Subcutaneous abdominal adipose tissue (tissue), 5 donors: ENCODE measurements around the gene ANGPTL2.
"Not testable (repeated sequence)": the region's sequence is repeated elsewhere in the genome, so short reads cannot be mapped to it uniquely, and the experiment has no call there.

ENCODE experiments used
- H3K27ac ChIP-seq: one replicate; pipeline ENCODE4 v1.7.0; 2013; ENCODE audit warnings: low read depth, mild to moderate bottlenecking, inconsistent platforms, low read length, moderate library complexity
- H3K27me3 ChIP-seq, 5 donors: one replicate each; pipeline ENCODE4 v1.7.0; 2013; ENCODE audit warnings: low read length in 5 of 5, inconsistent platforms in 1 of 5; ENCODE audit not compliant: control insufficient read depth in 5 of 5, insufficient read depth in 4 of 5
- H3K36me3 ChIP-seq, 5 donors: one replicate each; pipeline ENCODE4 v1.7.0; 2013; ENCODE audit warnings: low read length in 5 of 5; ENCODE audit not compliant: control insufficient read depth in 5 of 5, insufficient read depth in 5 of 5
- H3K4me1 ChIP-seq, 5 donors: one replicate each; pipeline ENCODE4 v1.7.0; 2013; ENCODE audit warnings: low read length in 5 of 5, mild to moderate bottlenecking in 3 of 5, moderate library complexity in 1 of 5; ENCODE audit not compliant: control insufficient read depth in 5 of 5, insufficient read depth in 5 of 5
- H3K4me3 ChIP-seq, 5 donors: one replicate each; pipeline ENCODE4 v1.7.0; 2013; ENCODE audit warnings: low read length in 5 of 5, low read depth in 1 of 5
- H3K9ac ChIP-seq, 5 donors: one replicate each; pipeline ENCODE4 v1.7.0; 2013; ENCODE audit warnings: low read length in 5 of 5, mild to moderate bottlenecking in 4 of 5, moderate library complexity in 3 of 5
- H3K9me3 ChIP-seq, 5 donors: one replicate each; pipeline ENCODE4 v1.7.0; 2013; ENCODE audit warnings: low read length in 5 of 5; ENCODE audit not compliant: control insufficient read depth in 5 of 5
- donor health status: healthy.
- donor health status: healthy.
- donor health status: healthy.
- donor health status: healthy.
- donor health status: healthy.

The ANGPTL2 gene

GRCh38 chr9:127155314-127155960 is 33.0 kb upstream of the ANGPTL2 start:
- Histone ChIP-seq H3K27ac (peak overlapping the region; percentile 8), H3K36me3 (no peaks in the 10 kb centered on the region), H3K27me3 (no peaks in the 10 kb centered on the region), H3K4me1 (peaks cover 10 to 35% (median 27%) of the 10 kb centered on the region in 5 donors), H3K9ac (no peak overlapping the region), H3K9me3 (no peaks in the 10 kb centered on the region), H3K4me3 (peak overlapping the region in 1 of 5 donors; percentile 42)

GRCh38 chr9:127154390-127155191 is 32.2 kb upstream of the ANGPTL2 start:
- H3K9me3 ChIP-seq = no peaks in the 10 kb centered on the region
- H3K4me3 ChIP-seq = peak overlapping the region; percentile 17 to 42 (median 24)
- H3K27me3 ChIP-seq = no peaks in the 10 kb centered on the region
- peak overlapping the region; percentile 8 for H3K27ac ChIP-seq
- H3K4me1 ChIP-seq = peaks cover 10 to 27% (median 25%) of the 10 kb centered on the region in 5 donors
- peak overlapping the region in 2 of 5 donors; percentile 34 to 35 for H3K9ac ChIP-seq
- H3K36me3 ChIP-seq = no peaks in the 10 kb centered on the region

GRCh38 chr9:127154003-127154389 is 31.6 kb upstream of the ANGPTL2 start:
- Histone ChIP-seq H3K9me3 (no peaks in the 10 kb centered on the region), H3K27me3 (no peaks in the 10 kb centered on the region), H3K4me3 (peak overlapping the region in 3 of 5 donors; percentile 17 to 40 (median 24)), H3K36me3 (no peaks in the 10 kb centered on the region), H3K27ac (peak overlapping the region; percentile 8), H3K4me1 (peaks cover 8 to 21% (median 19%) of the 10 kb centered on the region in 5 donors), H3K9ac (peak overlapping the region in 1 of 5 donors; percentile 35)

GRCh38 chr9:127153501-127153900 is 31.1 kb upstream of the ANGPTL2 start:
- Histone ChIP-seq H3K36me3 (no peaks in the 10 kb centered on the region), H3K4me1 (peaks cover 8 to 18% (median 17%) of the 10 kb centered on the region in 5 donors), H3K27ac (no peak overlapping the region), H3K9me3 (no peaks in the 10 kb centered on the region), H3K4me3 (no peak overlapping the region), H3K9ac (no peak overlapping the region), H3K27me3 (no peaks in the 10 kb centered on the region)

- no peaks in the 10 kb centered on the region for H3K27me3 ChIP-seq
- no peaks in the 10 kb centered on the region for H3K36me3 ChIP-seq
- no peak overlapping the region for H3K27ac ChIP-seq
- no peak overlapping the region for H3K9ac ChIP-seq
- H3K4me1 ChIP-seq = peaks cover 2 to 13% (median 12%) of the 10 kb centered on the region in 5 donors
- H3K4me3 ChIP-seq = no peak overlapping the region
- no peaks in the 10 kb centered on the region for H3K9me3 ChIP-seq
These were observed 27.3 kb upstream of the ANGPTL2 start for GRCh38 chr9:127149463-127150390.

GRCh38 chr9:127149010-127149409 is 26.6 kb upstream of the ANGPTL2 start:
- no peak overlapping the region for H3K27ac ChIP-seq
- no peaks in the 10 kb centered on the region for H3K27me3 ChIP-seq
- no peaks in the 10 kb centered on the region for H3K36me3 ChIP-seq
- no peak overlapping the region for H3K9ac ChIP-seq
- H3K9me3 ChIP-seq = no peaks in the 10 kb centered on the region
- H3K4me3 ChIP-seq = no peak overlapping the region
- peaks cover 0 to 10% (median 5%) of the 10 kb centered on the region in 5 donors for H3K4me1 ChIP-seq

- Histone ChIP-seq H3K27me3 (no peaks in the 10 kb centered on the region), H3K4me1 (peaks cover 0 to 10% (median 3%) of the 10 kb centered on the region in 5 donors)
These were observed 25.6 kb upstream of the ANGPTL2 start for GRCh38 chr9:127148014-127148413.

GRCh38 chr9:127147251-127147650 is 24.8 kb upstream of the ANGPTL2 start:
- H3K36me3 ChIP-seq = no peaks in the 10 kb centered on the region
- no peaks in the 10 kb centered on the region for H3K9me3 ChIP-seq
- no peak overlapping the region for H3K4me3 ChIP-seq
- H3K27me3 ChIP-seq = no peaks in the 10 kb centered on the region
- H3K9ac ChIP-seq = no peak overlapping the region
- H3K4me1 ChIP-seq = peaks cover 0 to 12% (median 4%) of the 10 kb centered on the region in 5 donors
- H3K27ac ChIP-seq = no peak overlapping the region

More at GRCh38 chr9:127148014-127148413, 25.6 kb upstream of the ANGPTL2 start:
- Histone ChIP-seq H3K9ac (no peak overlapping the region), H3K36me3 (no peaks in the 10 kb centered on the region), H3K9me3 (no peaks in the 10 kb centered on the region), H3K27ac (no peak overlapping the region), H3K4me3 (no peak overlapping the region)

GRCh38 chr9:127146841-127147240 is 24.4 kb upstream of the ANGPTL2 start:
- not testable (repeated sequence) for H3K9ac ChIP-seq, H3K27me3 ChIP-seq, H3K4me3 ChIP-seq, H3K9me3 ChIP-seq, H3K36me3 ChIP-seq, H3K27ac ChIP-seq
- peaks cover 0 to 14% (median 4%) of the 10 kb centered on the region in 5 donors for H3K4me1 ChIP-seq
